Vagina (tissue), 2 donors: ENCODE data around the gene MKNK1.

Source experiments
- CTCF ChIP-seq, 3 experiments: fragments of 450-650 bp in 2 of 3; fragments of 200-600 bp in 1 of 3; sonication (generic) in 1 of 3; IDR thresholded peaks; one replicate each; pipeline ENCODE4 v1.5.1; 2017 to 2019; ENCODE audit warnings: antibody characterized with exemption in 3 of 3, mild to moderate bottlenecking in 2 of 3, moderate library complexity in 2 of 3
- POLR2A ChIP-seq, 2 donors: fragments of 450-650 bp; IDR thresholded peaks; one replicate each; pipeline ENCODE4 v1.6.1; 2017; ENCODE audit warnings: antibody characterized with exemption in 2 of 2, mild to moderate bottlenecking in 2 of 2, moderate library complexity in 2 of 2
- POLR2AphosphoS5 ChIP-seq, 2 donors: sonication (generic); formaldehyde crosslinking; IDR thresholded peaks; one replicate each; pipeline ENCODE4 v1.9.0; 2017; ENCODE audit warnings: antibody characterized with exemption in 2 of 2, mild to moderate bottlenecking in 2 of 2, low read depth in 1 of 2; ENCODE audit not compliant: insufficient read depth in 1 of 2

GRCh38 chr1:46617833-46618232 lies 13.8 kb upstream of the MKNK1 start:
- TF ChIP-seq CTCF (IDR thresholded peaks at IDR 0.05) (no peak), POLR2AphosphoS5 (IDR thresholded peaks at IDR 0.05; ENCODE audit: insufficient read depth in 1 of 2, low read depth in 1 of 2) (no peak), POLR2A (IDR thresholded peaks at IDR 0.05) (no peak)
